ENCODE results near the gene HTT.

Gene HTT

DNA sequence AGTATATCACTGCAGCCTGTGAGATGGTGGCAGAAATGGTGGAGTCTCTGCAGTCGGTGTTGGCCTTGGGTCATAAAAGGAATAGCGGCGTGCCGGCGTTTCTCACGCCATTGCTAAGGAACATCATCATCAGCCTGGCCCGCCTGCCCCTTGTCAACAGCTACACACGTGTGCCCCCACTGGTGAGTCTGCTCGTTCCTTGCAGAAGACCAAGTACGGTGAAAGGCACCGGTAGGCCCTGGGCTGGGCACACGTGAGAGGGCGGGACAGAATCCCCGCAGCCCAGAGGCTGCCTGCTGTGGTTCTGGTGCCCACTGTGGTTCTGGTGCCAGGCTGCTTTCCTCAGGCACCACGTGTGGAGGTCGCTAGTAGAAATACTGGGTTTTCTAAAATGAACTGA is 143.3 kb downstream of the HTT start:
- H3K27me3 ChIP-seq: no peaks in the 10 kb centered on the region
- H3K36me3 ChIP-seq: peaks cover 51% of the 10 kb centered on the region
- H3K4me3 ChIP-seq (ENCODE audit: low read depth, low read length): no peak overlapping the region
- H3K9me3 ChIP-seq: no peaks in the 10 kb centered on the region
- TF ChIP-seq, protein P1, sequence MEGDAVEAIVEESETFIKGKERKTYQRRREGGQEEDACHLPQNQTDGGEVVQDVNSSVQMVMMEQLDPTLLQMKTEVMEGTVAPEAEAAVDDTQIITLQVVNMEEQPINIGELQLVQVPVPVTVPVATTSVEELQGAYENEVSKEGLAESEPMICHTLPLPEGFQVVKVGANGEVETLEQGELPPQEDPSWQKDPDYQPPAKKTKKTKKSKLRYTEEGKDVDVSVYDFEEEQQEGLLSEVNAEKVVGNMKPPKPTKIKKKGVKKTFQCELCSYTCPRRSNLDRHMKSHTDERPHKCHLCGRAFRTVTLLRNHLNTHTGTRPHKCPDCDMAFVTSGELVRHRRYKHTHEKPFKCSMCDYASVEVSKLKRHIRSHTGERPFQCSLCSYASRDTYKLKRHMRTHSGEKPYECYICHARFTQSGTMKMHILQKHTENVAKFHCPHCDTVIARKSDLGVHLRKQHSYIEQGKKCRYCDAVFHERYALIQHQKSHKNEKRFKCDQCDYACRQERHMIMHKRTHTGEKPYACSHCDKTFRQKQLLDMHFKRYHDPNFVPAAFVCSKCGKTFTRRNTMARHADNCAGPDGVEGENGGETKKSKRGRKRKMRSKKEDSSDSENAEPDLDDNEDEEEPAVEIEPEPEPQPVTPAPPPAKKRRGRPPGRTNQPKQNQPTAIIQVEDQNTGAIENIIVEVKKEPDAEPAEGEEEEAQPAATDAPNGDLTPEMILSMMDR (IDR thresholded peaks at IDR 0.05; ENCODE audit: low read depth, low read length): no peak
- DNase-seq: peak; percentile 2
- no peaks in the 10 kb centered on the region; the same call in 1 of the 2 replicates for H3K4me1 ChIP-seq

DNA sequence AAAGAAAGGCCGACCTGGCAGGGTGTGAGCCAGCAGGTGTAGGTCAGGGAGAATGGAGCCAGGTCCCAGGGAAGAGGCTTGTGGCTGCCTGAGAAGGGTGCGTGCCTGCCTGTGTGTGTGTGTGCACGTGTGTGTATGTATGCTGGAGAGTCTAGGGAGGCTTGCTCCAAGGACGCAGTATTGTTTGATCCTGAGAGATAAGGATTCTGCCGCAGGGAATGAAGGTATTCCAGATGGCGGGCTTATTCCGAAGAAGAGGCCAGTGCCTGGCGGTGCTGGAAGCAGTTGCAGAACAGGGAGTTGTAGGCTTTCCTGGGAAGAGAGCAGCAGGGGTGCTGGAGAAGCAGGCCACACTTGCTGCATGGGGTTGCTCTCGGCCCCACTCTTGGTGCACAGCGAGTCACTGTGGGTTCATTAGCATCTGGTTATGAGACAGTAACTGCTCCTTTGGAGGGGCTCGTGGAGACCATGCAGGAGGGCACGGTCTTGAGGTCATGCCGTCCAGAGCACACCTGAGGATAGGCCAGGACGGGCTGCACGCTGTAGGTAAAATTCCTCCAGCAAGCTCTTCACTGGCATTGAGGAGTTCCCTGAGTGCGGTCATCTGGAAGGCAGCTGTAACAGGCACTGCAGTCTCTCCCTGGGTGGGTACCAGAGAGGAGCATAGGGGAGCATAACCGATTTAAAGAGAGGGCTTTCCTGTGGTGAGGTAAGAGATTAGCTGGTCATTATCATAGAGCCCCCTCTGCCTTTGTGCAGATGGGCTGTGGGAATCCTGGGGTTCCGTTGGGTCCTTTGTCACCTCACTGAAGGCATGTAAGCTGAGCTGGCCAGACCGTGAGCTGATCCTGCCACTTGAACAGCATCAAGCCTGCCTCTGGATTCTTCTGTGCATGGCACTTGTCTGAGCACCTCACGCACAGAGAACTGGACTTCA is 144.6 kb downstream of the HTT start:
- Histone ChIP-seq H3K4me3 (ENCODE audit: low read depth, low read length) (no peak overlapping the region), H3K27me3 (no peaks in the 10 kb centered on the region), H3K36me3 (peaks cover 53% of the 10 kb centered on the region), H3K9me3 (no peaks in the 10 kb centered on the region), H3K4me1 (no peaks in the 10 kb centered on the region; the same call in 1 of the 2 replicates)
- TF ChIP-seq, protein P1 (IDR thresholded peaks at IDR 0.05; ENCODE audit: low read depth, low read length): no peak
- DNase-seq: peak; percentile 54

DNA sequence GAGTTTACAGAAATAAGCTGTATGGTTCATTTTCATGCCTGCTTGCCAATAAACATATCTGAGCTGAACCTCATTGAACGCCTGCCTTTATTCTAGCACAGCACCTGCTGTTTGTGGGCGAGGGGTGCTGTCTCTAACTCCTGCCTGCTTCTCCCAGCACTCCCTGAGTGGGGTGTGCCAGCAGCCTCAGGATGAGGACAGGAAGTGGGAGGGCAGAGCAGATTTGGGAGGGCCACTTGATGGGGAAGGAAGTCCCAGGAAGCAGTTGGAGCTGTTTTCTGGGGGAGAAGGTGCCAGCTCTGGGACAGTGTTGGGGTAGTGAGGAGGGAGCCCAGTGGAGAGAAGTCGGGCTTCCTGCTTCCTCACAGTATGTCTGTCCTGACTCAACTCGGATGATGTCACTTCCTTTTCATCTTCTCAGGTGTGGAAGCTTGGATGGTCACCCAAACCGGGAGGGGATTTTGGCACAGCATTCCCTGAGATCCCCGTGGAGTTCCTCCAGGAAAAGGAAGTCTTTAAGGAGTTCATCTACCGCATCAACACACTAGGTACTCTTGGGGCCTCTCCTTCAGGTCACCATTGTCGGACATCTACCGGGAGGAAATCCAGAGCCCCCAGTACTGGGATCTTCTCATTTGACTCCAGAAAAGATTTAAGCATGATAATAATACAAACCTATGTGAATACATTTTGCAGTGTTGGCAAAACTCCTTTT is 145.4 kb downstream of the HTT start:
- Histone ChIP-seq H3K36me3 (peaks cover 55% of the 10 kb centered on the region), H3K4me3 (ENCODE audit: low read depth, low read length) (no peak overlapping the region), H3K27me3 (no peaks in the 10 kb centered on the region), H3K4me1 (no peaks in the 10 kb centered on the region; the same call in 1 of the 2 replicates), H3K9me3 (no peaks in the 10 kb centered on the region)
- peak; percentile 2 for DNase-seq
- TF ChIP-seq, protein P1 (IDR thresholded peaks at IDR 0.05; ENCODE audit: low read depth, low read length): no peak

DNA sequence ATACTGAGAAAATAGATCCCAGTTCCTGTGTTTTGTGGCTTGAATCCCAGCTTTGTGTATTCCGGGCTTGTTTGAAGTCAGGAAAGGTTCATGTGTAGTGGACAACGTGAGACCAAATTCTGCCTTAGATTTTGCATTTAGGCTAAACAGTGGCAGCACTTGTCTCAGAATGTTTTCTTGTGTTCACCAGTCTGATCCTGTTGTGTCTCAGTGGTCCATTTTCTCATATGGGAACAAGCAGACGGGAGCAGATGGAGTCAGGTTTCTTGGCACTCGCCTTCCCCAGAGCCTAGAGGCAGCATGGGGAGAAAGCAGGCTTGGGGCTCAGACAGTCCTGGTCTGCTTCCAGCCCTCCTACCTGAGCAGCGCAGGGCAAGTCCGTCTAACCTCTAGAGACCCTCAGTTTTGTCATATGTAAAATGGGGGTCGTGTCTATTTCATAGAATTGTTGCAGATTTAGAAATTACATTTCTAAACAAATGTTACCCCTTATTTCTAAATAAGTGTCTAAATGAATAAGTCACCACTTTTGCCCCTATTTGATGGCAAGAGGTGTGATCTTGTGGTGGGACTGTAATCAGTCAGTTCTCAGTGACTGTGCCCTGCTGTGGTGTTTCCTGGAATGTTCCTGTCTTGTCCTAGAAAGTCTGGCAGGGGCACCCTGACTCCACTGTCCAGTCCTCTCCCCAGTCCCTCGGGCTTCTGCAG is 146.1 kb downstream of the HTT start:
- H3K27me3 ChIP-seq: no peaks in the 10 kb centered on the region
- no peak overlapping the region for H3K4me3 ChIP-seq (ENCODE audit: low read depth, low read length)
- H3K4me1 ChIP-seq: no peaks in the 10 kb centered on the region; the same call in 1 of the 2 replicates
- DNase-seq: peak; percentile 2
- peaks cover 54% of the 10 kb centered on the region for H3K36me3 ChIP-seq
- H3K9me3 ChIP-seq: no peaks in the 10 kb centered on the region
- TF ChIP-seq, protein P1 (IDR thresholded peaks at IDR 0.05; ENCODE audit: low read depth, low read length): no peak

DNA sequence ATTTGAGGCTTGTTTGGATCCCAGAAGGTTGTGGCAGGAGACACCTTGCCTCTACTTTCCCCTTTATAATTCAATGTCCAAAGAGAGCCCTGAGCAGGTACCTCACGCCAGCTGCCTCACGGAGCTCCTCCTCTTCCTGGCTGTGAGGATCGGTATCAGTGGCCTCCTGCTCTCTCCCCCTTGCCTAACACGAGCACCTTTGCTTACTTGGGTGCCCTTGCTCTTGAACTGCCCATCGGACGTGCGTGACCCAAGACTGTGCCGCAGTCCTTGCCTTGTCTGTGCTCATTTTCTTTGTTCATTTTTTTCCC is 146.7 kb downstream of the HTT start:
- TF ChIP-seq, protein P1 (IDR thresholded peaks at IDR 0.05; ENCODE audit: low read depth, low read length): no peak
- Histone ChIP-seq H3K36me3 (peaks cover 54% of the 10 kb centered on the region), H3K27me3 (no peaks in the 10 kb centered on the region), H3K4me1 (no peaks in the 10 kb centered on the region; the same call in 1 of the 2 replicates), H3K9me3 (no peaks in the 10 kb centered on the region), H3K4me3 (ENCODE audit: low read depth, low read length) (no peak overlapping the region)
- DNase-seq: no peak
